ENCODE measurements around the gene PPP2R2D.

The PPP2R2D gene

GRCh38 chr10:131869344-131869743, 31.5 kb upstream of the PPP2R2D start:
- no peak for DNase-seq

GRCh38 chr10:131870411-131870810, 30.4 kb upstream of the PPP2R2D start:
- no peak for DNase-seq

- peak; percentile 11 for DNase-seq
Measured at GRCh38 chr10:131870831-131871672, 29.8 kb upstream of the PPP2R2D start.

GRCh38 chr10:131871673-131872005, 29.2 kb upstream of the PPP2R2D start:
- DNase-seq: no peak

GRCh38 chr10:131872011-131872826, 28.6 kb upstream of the PPP2R2D start:
- no peak for DNase-seq

- DNase-seq: no peak
Measured at GRCh38 chr10:131872827-131873375, 27.9 kb upstream of the PPP2R2D start.

GRCh38 chr10:131874991-131875451, 25.8 kb upstream of the PPP2R2D start:
- DNase-seq: peak; percentile 90

- DNase-seq: no peak
Measured at GRCh38 chr10:131875501-131875900, 25.3 kb upstream of the PPP2R2D start.

- no peak for DNase-seq
Measured at GRCh38 chr10:131876017-131876416, 24.8 kb upstream of the PPP2R2D start.

- peak; percentile 8 for DNase-seq
Measured at GRCh38 chr10:131876508-131876907, 24.3 kb upstream of the PPP2R2D start.

- no peak for DNase-seq
Measured at GRCh38 chr10:131880016-131880590, 20.7 kb upstream of the PPP2R2D start.

- DNase-seq: no peak
Measured at GRCh38 chr10:131881104-131881880, 19.5 kb upstream of the PPP2R2D start.

GRCh38 chr10:131882151-131882550, 18.7 kb upstream of the PPP2R2D start:
- DNase-seq: no peak

GRCh38 chr10:131882590-131883451, 18.0 kb upstream of the PPP2R2D start:
- no peak for DNase-seq

GRCh38 chr10:131883621-131884393, 17.0 kb upstream of the PPP2R2D start:
- peak; percentile 23 for DNase-seq

GRCh38 chr10:131885391-131886165, 15.2 kb upstream of the PPP2R2D start:
- peak; percentile 58 for DNase-seq

GRCh38 chr10:131886237-131886636, 14.6 kb upstream of the PPP2R2D start:
- DNase-seq: no peak

- no peak for DNase-seq
Measured at GRCh38 chr10:131888186-131888604, 12.6 kb upstream of the PPP2R2D start.

- DNase-seq: no peak
Measured at GRCh38 chr10:131889755-131890154, 11.1 kb upstream of the PPP2R2D start.

Data from DMS53 (cell line).